Panc1 (cell line): Measurements from ENCODE around the gene PUS3. TPM values are rescaled to one million over a fixed set of nuclear protein-coding genes. Genes with fewer than 3 reads are reported as not detected.

Source experiments
- ATAC-seq: fragments of 200-7000 bp; cut with Tn5 transposase; 2 replicates; pipeline ENCODE4 v1.9.1; 2020; ENCODE audit warnings: mild to moderate bottlenecking, moderate library complexity
- BruUV-seq: library from RNA; stranded (reverse); fragments of 400-500 nt; replicated peaks from 2 replicates; lab custom pipeline; 2021; lab: Mats Ljungman, UMichigan
- CTCF ChIA-PET: fragments of 300-600 bp; sonication (Branson Sonifier 250); formaldehyde crosslinking; loops from one replicate; lab custom pipeline; 2022; ENCODE audit warnings: antibody characterized with exemption; lab: Charles Lee
- POLR2A ChIA-PET: fragments of 300-600 bp; sonication (Branson Sonifier 250); formaldehyde crosslinking; loops from one replicate; lab custom pipeline; 2022; ENCODE audit warnings: antibody characterized with exemption; lab: Charles Lee
- DNase-seq: peaks from one replicate; pipeline ENCODE4 v3.0.0-alpha.2; 2010; ENCODE audit warnings: low read depth, low spot score
- H3K27ac ChIP-seq: 2 replicates; pipeline ENCODE4 v1.5.1; 2011; ENCODE audit warnings: mild to moderate bottlenecking, low read length, inconsistent platforms
- H3K27me3 ChIP-seq: fragments of 200-500 bp; sonication (Bioruptor generic); 2 replicates; pipeline ENCODE4 v1.6.0; 2014; ENCODE audit warnings: low read length, inconsistent platforms; ENCODE audit not compliant: control insufficient read depth, insufficient read depth
- H3K36me3 ChIP-seq: fragments of 200-500 bp; sonication (Bioruptor generic); 2 replicates; pipeline ENCODE4 v1.5.1; 2014; ENCODE audit warnings: inconsistent platforms, mild to moderate bottlenecking, low read length, moderate library complexity; ENCODE audit not compliant: control insufficient read depth, insufficient read depth
- H3K4me1 ChIP-seq: 2 replicates; pipeline ENCODE4 v1.5.1; 2011; ENCODE audit warnings: inconsistent platforms, mild to moderate bottlenecking, low read length, moderate library complexity; ENCODE audit not compliant: control insufficient read depth, insufficient read depth
- H3K4me3 ChIP-seq, 2 experiments: 2 replicates each; pipeline ENCODE4 v1.5.1; 2011 to 2012; ENCODE audit warnings: low read depth in 2 of 2, low read length in 2 of 2, mild to moderate bottlenecking in 2 of 2, inconsistent platforms in 1 of 2, moderate library complexity in 1 of 2
- H3K9me3 ChIP-seq: fragments of 200-500 bp; sonication (Bioruptor generic); 2 replicates; pipeline ENCODE4 v1.5.1; 2014; ENCODE audit warnings: low read depth, mild to moderate bottlenecking, inconsistent platforms, low read length, moderate library complexity; ENCODE audit not compliant: control insufficient read depth, insufficient read depth
- CTCF ChIP-seq: fragments of 450-650 bp; IDR thresholded peaks from 2 replicates; pipeline ENCODE4 v1.5.1; 2017; ENCODE audit warnings: mild to moderate bottlenecking
- POLR2AphosphoS5 ChIP-seq: IDR thresholded peaks from 2 replicates; pipeline ENCODE4 v1.6.1; 2012; ENCODE audit warnings: mild to moderate bottlenecking, low read depth, low read length, moderate library complexity
- REST ChIP-seq, 2 experiments: IDR thresholded peaks; 2 replicates each; pipeline ENCODE4 v1.6.1; 2011 to 2012; ENCODE audit warnings: low read depth in 2 of 2, control low read depth in 1 of 2, low read length in 1 of 2, mild to moderate bottlenecking in 1 of 2, moderate library complexity in 1 of 2; ENCODE audit not compliant: insufficient read depth in 1 of 2
- SIN3A ChIP-seq: IDR thresholded peaks from 2 replicates; pipeline ENCODE4 v1.6.1; 2012; ENCODE audit warnings: low read depth, mild to moderate bottlenecking, low read length, moderate library complexity, borderline replicate concordance; ENCODE audit not compliant: insufficient read depth
- TCF7L2 ChIP-seq: IDR thresholded peaks from 2 replicates; pipeline ENCODE4 v1.6.1; 2011; ENCODE audit warnings: mild to moderate bottlenecking, low read depth, low read length, inconsistent platforms
- in situ Hi-C: cut with HindIII; loops from 2 replicates; pipeline ENCODE4 v1.10.0; 2016; ENCODE audit warnings: low sequenced_read_pairs, low pct_unique_long_range_greater_than_20kb
- intact Hi-C: fragments of 100-400 bp; cut with micrococcal nuclease; formaldehyde crosslinking; loops from one replicate; pipeline ENCODE4 v1.10.0; 2022; ENCODE audit not compliant: unreplicated experiment
- total RNA-seq: library from RNA; stranded (reverse); gene quantifications from one replicate; pipeline ENCODE4 v1.2.1, GENCODE V29; 2021; ENCODE audit not compliant: unreplicated experiment

The PUS3 gene
- total RNA-seq, 1 experiment from 2014 or later: 15.1 TPM

- ChIA-PET CTCF (no interaction called here), POLR2A (no interaction called here)
- in situ Hi-C loops: loop anchor here (25.0 kb wide), 1 partner anchor 183 kb away; no protein-coding TSS in a partner anchor
Observed at GRCh38 chr11:125904678-125905077, 1.7 kb upstream of the PUS3 start.

More at GRCh38 chr11:125904678-125905077, 1.7 kb upstream of the PUS3 start:
- Histone ChIP-seq H3K27me3 (peaks cover 26% of the 10 kb centered on the region), H3K4me1 (0 out of 2 replicates have a peak, but pooled peaks cover 3% of the 10 kb centered on the region), H3K27ac (no peak overlapping the region), H3K9me3 (no peaks in the 10 kb centered on the region), H3K36me3 (peaks cover 6% of the 10 kb centered on the region), H3K4me3 (no peak overlapping the region)
- intact Hi-C loops: no loop called here
- DNase-seq (no peak), ATAC-seq (no peak)
- TF ChIP-seq TCF7L2 (no peak), REST (IDR thresholded peaks at IDR 0.05; ENCODE audit: insufficient read depth in 1 of 2, low read depth in 2 of 2, low read length in 1 of 2) (no peak), CTCF (no peak), POLR2AphosphoS5 (no peak), SIN3A (no peak)
- no TSS peak for BruUV-seq
